ENCODE results near the gene PTPRM. TPM values are rescaled to one million over a fixed set of nuclear protein-coding genes. Genes with fewer than 3 reads are reported as not detected.

PTPRM gene
- total RNA-seq, 1 experiment from 2014 or later: 100.0 TPM

DNA sequence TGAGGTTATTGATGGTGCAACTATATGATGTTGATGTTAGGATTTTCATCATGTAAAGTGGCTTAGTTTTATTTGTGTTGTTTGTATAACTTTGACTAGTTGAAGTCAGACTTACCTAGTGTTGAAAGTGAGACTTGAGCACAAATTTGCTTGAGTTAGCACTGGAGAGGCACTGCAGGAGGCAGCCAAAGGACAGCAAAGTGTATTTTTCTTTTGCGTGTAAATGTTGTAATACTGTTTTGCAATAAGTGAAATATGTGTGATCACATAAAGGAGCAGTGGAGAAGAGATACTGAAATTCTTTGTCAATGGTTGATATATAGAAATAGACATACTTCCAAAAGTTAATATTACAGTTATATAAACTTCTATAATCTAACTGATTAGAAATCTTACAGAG, 710.2 kb downstream of the PTPRM start:
- Mint-ChIP-seq H3K4me3 (ENCODE audit: unreplicated experiment) (no peak overlapping the region), H3K27me3 (ENCODE audit: insufficient read depth, unreplicated experiment) (no peaks in the 10 kb centered on the region), H3K4me1 (ENCODE audit: low read depth, unreplicated experiment) (no peaks in the 10 kb centered on the region), H3K36me3 (ENCODE audit: insufficient read depth, unreplicated experiment) (peaks cover 19% of the 10 kb centered on the region), H3K27ac (ENCODE audit: unreplicated experiment) (no peak overlapping the region), H3K9me3 (ENCODE audit: unreplicated experiment) (no peaks in the 10 kb centered on the region)
- H3K36me3 ChIP-seq (ENCODE audit: control insufficient read depth, insufficient read depth, low read length): no peaks in the 10 kb centered on the region; the same call in 1 of the 2 replicates
- intact Hi-C loops (cut with micrococcal nuclease; ENCODE audit: unreplicated experiment): no loop called here
- no TSS peak for BruUV-seq (replicated peaks)
- H3K4me1 ChIP-seq: no peaks in the 10 kb centered on the region
- DNase-seq: no peak
- ChIA-PET CTCF (interaction anchor here (0.7 kb wide), 1 partner anchor 63 kb away, joined by 3 read pairs; no protein-coding TSS in a partner anchor), POLR2A (no interaction called here)
- no peak overlapping the region for H3K4me3 ChIP-seq (ENCODE audit: low read depth, low read length)
- no peaks in the 10 kb centered on the region for H3K27me3 ChIP-seq (replicated peaks; ENCODE audit: control insufficient read depth, insufficient read depth, low read length)
- TF ChIP-seq, protein P1, sequence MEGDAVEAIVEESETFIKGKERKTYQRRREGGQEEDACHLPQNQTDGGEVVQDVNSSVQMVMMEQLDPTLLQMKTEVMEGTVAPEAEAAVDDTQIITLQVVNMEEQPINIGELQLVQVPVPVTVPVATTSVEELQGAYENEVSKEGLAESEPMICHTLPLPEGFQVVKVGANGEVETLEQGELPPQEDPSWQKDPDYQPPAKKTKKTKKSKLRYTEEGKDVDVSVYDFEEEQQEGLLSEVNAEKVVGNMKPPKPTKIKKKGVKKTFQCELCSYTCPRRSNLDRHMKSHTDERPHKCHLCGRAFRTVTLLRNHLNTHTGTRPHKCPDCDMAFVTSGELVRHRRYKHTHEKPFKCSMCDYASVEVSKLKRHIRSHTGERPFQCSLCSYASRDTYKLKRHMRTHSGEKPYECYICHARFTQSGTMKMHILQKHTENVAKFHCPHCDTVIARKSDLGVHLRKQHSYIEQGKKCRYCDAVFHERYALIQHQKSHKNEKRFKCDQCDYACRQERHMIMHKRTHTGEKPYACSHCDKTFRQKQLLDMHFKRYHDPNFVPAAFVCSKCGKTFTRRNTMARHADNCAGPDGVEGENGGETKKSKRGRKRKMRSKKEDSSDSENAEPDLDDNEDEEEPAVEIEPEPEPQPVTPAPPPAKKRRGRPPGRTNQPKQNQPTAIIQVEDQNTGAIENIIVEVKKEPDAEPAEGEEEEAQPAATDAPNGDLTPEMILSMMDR (IDR thresholded peaks at IDR 0.05; ENCODE audit: insufficient read depth in 1 of 2, low read depth in 1 of 2, low read length in 1 of 2, severe bottlenecking in 1 of 2, unreplicated experiment in 1 of 2): no peak
- H3K9me3 ChIP-seq: no peaks in the 10 kb centered on the region

GRCh38 chr18:8279346-8279745, 712.2 kb downstream of the PTPRM start:
- CTCF ChIA-PET: no interaction called here
- no peak overlapping the region for H3K4me3 Mint-ChIP-seq (ENCODE audit: unreplicated experiment)
- H3K4me3 ChIP-seq (ENCODE audit: low read depth, low read length): no peak overlapping the region
- TF ChIP-seq, protein P1 (IDR thresholded peaks at IDR 0.05; ENCODE audit: insufficient read depth in 1 of 2, low read depth in 1 of 2, low read length in 1 of 2, severe bottlenecking in 1 of 2, unreplicated experiment in 1 of 2): no peak
- no peaks in the 10 kb centered on the region; the same call in 1 of the 2 replicates for H3K36me3 ChIP-seq (ENCODE audit: control insufficient read depth, insufficient read depth, low read length)
- DNase-seq: no peak
- no peaks in the 10 kb centered on the region for H3K4me1 Mint-ChIP-seq (ENCODE audit: low read depth, unreplicated experiment)
- H3K4me1 ChIP-seq: no peaks in the 10 kb centered on the region
- intact Hi-C loops (cut with micrococcal nuclease; ENCODE audit: unreplicated experiment): no loop called here
- H3K27me3 Mint-ChIP-seq (ENCODE audit: insufficient read depth, unreplicated experiment): no peaks in the 10 kb centered on the region
- peaks cover 19% of the 10 kb centered on the region for H3K36me3 Mint-ChIP-seq (ENCODE audit: insufficient read depth, unreplicated experiment)
- POLR2A ChIA-PET: no interaction called here
- no peaks in the 10 kb centered on the region for H3K9me3 ChIP-seq
- no peaks in the 10 kb centered on the region for H3K27me3 ChIP-seq (replicated peaks; ENCODE audit: control insufficient read depth, insufficient read depth, low read length)
- no TSS peak for BruUV-seq (replicated peaks)
- H3K27ac Mint-ChIP-seq (ENCODE audit: unreplicated experiment): no peak overlapping the region
- no peaks in the 10 kb centered on the region for H3K9me3 Mint-ChIP-seq (ENCODE audit: unreplicated experiment)

- ChIA-PET CTCF (no interaction called here), POLR2A (no interaction called here)
- Mint-ChIP-seq H3K9me3 (ENCODE audit: unreplicated experiment) (no peaks in the 10 kb centered on the region), H3K27me3 (ENCODE audit: insufficient read depth, unreplicated experiment) (no peaks in the 10 kb centered on the region), H3K4me3 (ENCODE audit: unreplicated experiment) (no peak overlapping the region), H3K27ac (ENCODE audit: unreplicated experiment) (no peak overlapping the region), H3K4me1 (ENCODE audit: low read depth, unreplicated experiment) (no peaks in the 10 kb centered on the region), H3K36me3 (ENCODE audit: insufficient read depth, unreplicated experiment) (peaks cover 15% of the 10 kb centered on the region)
- Histone ChIP-seq H3K27me3 (replicated peaks; ENCODE audit: control insufficient read depth, insufficient read depth, low read length) (no peaks in the 10 kb centered on the region), H3K9me3 (no peaks in the 10 kb centered on the region), H3K36me3 (ENCODE audit: control insufficient read depth, insufficient read depth, low read length) (no peaks in the 10 kb centered on the region; the same call in 1 of the 2 replicates), H3K4me1 (no peaks in the 10 kb centered on the region), H3K4me3 (ENCODE audit: low read depth, low read length) (no peak overlapping the region)
- intact Hi-C loops (cut with micrococcal nuclease; ENCODE audit: unreplicated experiment): no loop called here
- BruUV-seq (replicated peaks): no TSS peak
- DNase-seq: no peak
- TF ChIP-seq, protein P1 (IDR thresholded peaks at IDR 0.05; ENCODE audit: insufficient read depth in 1 of 2, low read depth in 1 of 2, low read length in 1 of 2, severe bottlenecking in 1 of 2, unreplicated experiment in 1 of 2): no peak
Observed at GRCh38 chr18:8279781-8280330, 712.7 kb downstream of the PTPRM start.

All from Caco-2 (cell line).